DND-41 (cell line): ENCODE results near the gene CSNK1A1.

Experiments used
- CTCF ChIP-seq: IDR thresholded peaks from 2 replicates; pipeline ENCODE4 v1.5.1; 2012; ENCODE audit warnings: borderline replicate concordance, low read length, moderate library complexity, mild to moderate bottlenecking; ENCODE audit not compliant: poor library complexity, severe bottlenecking; ENCODE audit errors: extremely low read depth
- EZH2 ChIP-seq: IDR thresholded peaks from 3 replicates; pipeline ENCODE4 v1.6.1; 2012; ENCODE audit warnings: borderline replicate concordance, low read depth, mild to moderate bottlenecking, moderate library complexity, low read length, inconsistent platforms; ENCODE audit not compliant: severe bottlenecking

- TF ChIP-seq CTCF (no peak), EZH2 (no peak)
Observed at GRCh38 chr5:149456597-149457392, 94.4 kb downstream of the CSNK1A1 start.
